Stimulated activated effector memory CD8-positive, alpha-beta T cell treated with anti-CD3 and anti-CD28 coated beads, Interleukin-12 subunit alpha, Interleukin-12 subunit beta, amount 100 ng/mL, for 72 hours (primary cell): ENCODE results near the gene FYCO1.

Experiments
- ATAC-seq: fragments of 150-1000 bp; cut with Tn5 transposase; 2 replicates; pipeline ENCODE4 v1.10.0; 2021
- DNase-seq, 2 donors: peaks; one replicate each; pipeline ENCODE4 v3.0.0; 2021 to 2022; ENCODE audit warnings: low spot score in 2 of 2
- H3K27ac Mint-ChIP-seq: one replicate; pipeline ENCODE4 v1.8.0; 2022; ENCODE audit warnings: mild to moderate bottlenecking, mixed read lengths
- H3K36me3 Mint-ChIP-seq: one replicate; pipeline ENCODE4 v1.8.0; 2022; ENCODE audit warnings: mild to moderate bottlenecking, mixed read lengths
- H3K4me1 Mint-ChIP-seq: one replicate; pipeline ENCODE4 v1.8.0; 2022; ENCODE audit warnings: mixed read lengths
- H3K4me3 Mint-ChIP-seq: one replicate; pipeline ENCODE4 v1.8.0; 2022; ENCODE audit warnings: mild to moderate bottlenecking, mixed read lengths
- H3K9me3 Mint-ChIP-seq: one replicate; pipeline ENCODE4 v1.8.0; 2022; ENCODE audit warnings: mixed read lengths

The FYCO1 gene

DNA sequence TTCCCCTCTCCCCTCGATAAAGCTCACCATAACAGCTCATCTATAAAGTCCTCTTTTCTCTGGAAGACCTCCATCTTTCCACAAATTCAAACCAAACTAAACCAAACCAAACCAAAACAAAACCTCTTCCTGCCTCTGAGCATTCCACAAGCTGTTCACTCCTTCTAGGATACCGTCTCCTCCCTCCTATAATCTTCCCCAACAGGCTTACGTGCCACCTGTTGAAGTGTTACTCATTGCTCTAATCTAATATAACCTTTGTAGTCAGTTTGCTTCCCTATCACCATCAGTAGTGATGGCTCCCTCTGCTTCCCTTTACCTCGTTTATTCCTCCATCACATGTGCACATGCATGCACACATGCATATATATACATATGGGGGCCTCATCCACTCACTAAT lies 122.0 kb downstream of the FYCO1 start:
- DNase-seq: no peak
- Mint-ChIP-seq H3K4me3 (no peak overlapping the region), H3K4me1 (peaks cover 40% of the 10 kb centered on the region), H3K9me3 (peaks cover 5% of the 10 kb centered on the region), H3K36me3 (no peaks in the 10 kb centered on the region), H3K27ac (no peak overlapping the region)
- no peak for ATAC-seq

DNA sequence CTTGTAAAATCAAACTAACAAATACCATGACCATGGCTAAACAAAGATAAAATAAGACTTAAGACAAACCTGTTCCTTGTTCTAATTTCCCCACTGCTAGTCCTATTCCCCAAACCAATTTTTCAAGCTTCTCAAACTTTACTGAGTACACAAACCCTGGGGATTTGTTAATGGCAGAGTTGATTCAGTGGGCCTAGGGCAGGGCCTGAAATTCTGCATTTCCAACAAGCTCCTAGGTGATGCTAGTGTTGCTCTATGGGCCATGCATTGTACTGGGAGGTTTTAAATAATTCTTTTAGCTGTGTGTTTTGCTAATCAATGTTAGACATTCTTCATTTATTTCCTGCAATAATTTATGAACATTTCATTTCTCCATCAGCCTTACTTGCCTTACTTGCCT lies 122.6 kb downstream of the FYCO1 start:
- Mint-ChIP-seq H3K9me3 (peaks cover 5% of the 10 kb centered on the region), H3K4me3 (no peak overlapping the region), H3K36me3 (no peaks in the 10 kb centered on the region), H3K4me1 (peaks cover 41% of the 10 kb centered on the region), H3K27ac (no peak overlapping the region)
- ATAC-seq: no peak
- no peak for DNase-seq

DNA sequence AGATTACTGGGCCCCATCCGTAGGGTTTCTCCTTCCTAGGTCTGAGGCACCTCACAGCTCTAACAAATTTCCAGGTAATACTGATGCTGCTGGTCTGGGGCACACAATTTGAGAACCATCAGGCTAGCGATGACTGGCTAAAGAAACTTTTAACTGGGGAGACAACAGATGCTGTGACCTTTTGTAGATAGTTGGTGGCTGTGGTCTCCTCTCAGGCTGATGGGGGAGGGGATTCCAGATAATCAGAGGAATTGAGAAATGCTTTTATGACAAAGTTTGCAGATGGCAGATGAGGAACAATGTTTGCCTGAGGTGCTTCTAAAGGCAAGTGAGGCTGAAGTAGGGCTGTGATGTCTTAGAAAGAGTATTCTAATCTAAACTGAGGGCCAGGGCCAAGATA lies 123.1 kb downstream of the FYCO1 start:
- H3K4me3 Mint-ChIP-seq: no peak overlapping the region
- ATAC-seq: no peak
- no peak overlapping the region for H3K27ac Mint-ChIP-seq
- H3K9me3 Mint-ChIP-seq: peaks cover 5% of the 10 kb centered on the region
- no peak for DNase-seq
- peaks cover 41% of the 10 kb centered on the region for H3K4me1 Mint-ChIP-seq
- H3K36me3 Mint-ChIP-seq: no peaks in the 10 kb centered on the region

DNA sequence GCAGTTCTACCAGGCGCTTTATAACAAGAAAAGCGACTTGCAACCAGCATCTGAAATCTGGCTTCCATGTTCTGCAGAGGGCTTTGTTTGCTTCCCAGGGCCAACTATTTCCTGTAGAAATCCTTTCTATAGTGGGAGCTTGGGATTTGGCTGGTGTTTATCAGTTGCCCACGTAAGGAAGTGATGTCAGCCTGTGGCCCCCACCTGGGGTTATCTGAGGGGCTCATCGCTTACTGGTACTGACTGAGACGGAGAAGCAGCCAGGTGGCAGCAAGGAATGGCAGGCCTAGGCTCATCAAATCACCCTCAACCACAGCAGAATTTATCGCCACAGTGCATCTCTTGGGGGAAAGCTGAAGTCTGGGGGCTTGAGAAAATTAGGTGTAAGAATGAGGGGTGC lies 123.8 kb downstream of the FYCO1 start:
- no peak for DNase-seq

DNA sequence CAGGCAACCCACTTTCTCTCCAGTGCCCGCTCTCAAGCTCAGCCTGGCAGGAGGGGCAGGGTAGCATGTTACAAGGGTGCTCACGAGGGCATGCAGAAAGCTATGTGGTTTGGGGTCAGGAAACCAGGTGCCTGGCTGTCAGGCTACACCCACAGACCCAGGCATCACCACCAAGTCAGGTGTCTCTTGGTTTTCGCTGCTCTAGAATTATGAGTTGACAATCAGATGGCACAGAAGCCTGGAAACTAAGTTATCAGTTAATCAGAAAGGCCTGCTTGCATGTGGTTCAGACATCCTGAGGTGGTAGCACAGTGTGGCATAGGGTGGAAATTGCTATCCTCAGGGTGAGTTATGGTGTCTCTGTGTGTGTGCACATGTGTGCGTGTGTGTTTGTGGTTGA lies 125.5 kb downstream of the FYCO1 start:
- H3K36me3 Mint-ChIP-seq: no peaks in the 10 kb centered on the region
- no peak overlapping the region for H3K4me3 Mint-ChIP-seq
- ATAC-seq (peak; percentile 96), DNase-seq (no peak)
- H3K27ac Mint-ChIP-seq: no peak overlapping the region
- H3K9me3 Mint-ChIP-seq: peaks cover 5% of the 10 kb centered on the region
- peaks cover 42% of the 10 kb centered on the region for H3K4me1 Mint-ChIP-seq

More for the DNA sequence above, 123.8 kb downstream of the FYCO1 start:
- H3K4me3 Mint-ChIP-seq: peak overlapping the region; percentile 5
- no peak for ATAC-seq
- H3K9me3 Mint-ChIP-seq: peaks cover 5% of the 10 kb centered on the region
- H3K27ac Mint-ChIP-seq: no peak overlapping the region
- no peaks in the 10 kb centered on the region for H3K36me3 Mint-ChIP-seq
- H3K4me1 Mint-ChIP-seq: peaks cover 41% of the 10 kb centered on the region

DNA sequence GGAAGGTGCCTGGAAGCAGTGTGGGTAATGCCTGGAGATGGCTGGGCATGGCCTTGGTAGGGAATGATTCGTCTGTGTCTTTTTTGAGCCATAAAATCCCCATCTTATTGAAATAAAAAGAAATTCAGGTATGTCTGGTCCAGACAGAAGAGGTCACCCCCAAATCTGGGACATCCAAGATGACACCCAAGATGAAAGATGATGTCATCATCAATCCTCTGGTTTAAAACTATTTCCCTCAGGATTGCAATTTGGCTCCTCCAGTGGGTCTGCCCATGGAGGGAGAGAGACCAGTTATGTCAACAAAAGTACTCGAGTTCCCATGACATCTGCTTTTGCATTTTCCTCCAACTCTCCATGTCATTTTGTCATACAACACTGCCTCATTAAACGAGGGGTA lies 126.0 kb downstream of the FYCO1 start:
- Mint-ChIP-seq H3K9me3 (peaks cover 5% of the 10 kb centered on the region), H3K36me3 (no peaks in the 10 kb centered on the region), H3K4me1 (peaks cover 42% of the 10 kb centered on the region), H3K27ac (no peak overlapping the region), H3K4me3 (no peak overlapping the region)
- no peak for ATAC-seq
- DNase-seq: no peak

DNA sequence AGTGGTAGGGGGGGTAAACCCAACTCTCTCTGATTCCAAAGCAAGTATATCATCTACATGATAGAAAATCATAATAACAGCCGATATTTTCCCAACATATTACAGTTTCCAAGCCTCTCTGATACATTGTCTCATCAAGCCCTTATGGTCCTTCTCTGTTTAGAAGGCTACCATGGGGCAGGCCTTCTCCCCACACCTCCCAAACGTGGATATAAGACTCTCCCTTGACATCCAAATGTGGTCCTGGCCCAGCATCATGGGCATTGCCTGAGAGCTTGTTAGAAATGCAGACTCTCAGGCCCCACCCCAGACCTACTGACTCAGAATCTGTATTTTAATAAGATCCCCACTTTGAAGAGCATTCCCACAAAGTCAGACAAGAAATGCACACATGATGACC lies 127.0 kb downstream of the FYCO1 start:
- Mint-ChIP-seq H3K27ac (no peak overlapping the region), H3K4me1 (peaks cover 44% of the 10 kb centered on the region), H3K36me3 (no peaks in the 10 kb centered on the region), H3K9me3 (peaks cover 5% of the 10 kb centered on the region), H3K4me3 (no peak overlapping the region)
- DNase-seq (no peak), ATAC-seq (no peak)

DNA sequence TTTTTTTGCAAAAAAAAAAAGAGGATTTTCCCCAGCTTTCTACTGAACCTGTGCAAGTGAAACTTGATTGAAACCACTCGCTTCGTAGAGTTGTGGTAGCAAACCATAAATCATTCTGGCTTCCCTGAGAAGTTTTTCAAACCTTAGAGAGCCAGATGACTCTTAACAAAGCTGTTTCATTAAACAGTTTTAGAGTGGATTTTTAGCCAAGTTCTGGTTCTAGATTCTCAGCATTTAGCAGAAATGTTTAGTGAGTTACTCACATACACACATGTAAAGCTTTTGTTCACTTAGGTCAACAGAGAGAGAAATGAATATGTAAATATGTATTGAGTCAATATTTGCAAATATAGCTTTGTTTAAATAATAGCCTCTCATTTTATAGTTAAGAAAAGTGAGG lies 127.4 kb downstream of the FYCO1 start:
- DNase-seq (no peak), ATAC-seq (no peak)
- Mint-ChIP-seq H3K27ac (no peak overlapping the region), H3K9me3 (peaks cover 6% of the 10 kb centered on the region), H3K4me3 (no peak overlapping the region), H3K4me1 (peaks cover 48% of the 10 kb centered on the region), H3K36me3 (no peaks in the 10 kb centered on the region)
